Measurements from ENCODE around the gene IQCK.

Gene IQCK

GRCh38 chr16:19860166-19861041 is 142.3 kb downstream of the IQCK start:
- peak; percentile 53 for DNase-seq (ENCODE audit: low spot score)

- DNase-seq (ENCODE audit: low spot score), result no peak
Observed at GRCh38 chr16:19861133-19861532, 143.1 kb downstream of the IQCK start.

- DNase-seq (ENCODE audit: low spot score), result no peak
Observed at GRCh38 chr16:19861811-19862327, 143.8 kb downstream of the IQCK start.

GRCh38 chr16:19863990-19864389 is 145.9 kb downstream of the IQCK start:
- DNase-seq (ENCODE audit: low spot score), result no peak

GRCh38 chr16:19864566-19864965 is 146.5 kb downstream of the IQCK start:
- DNase-seq (ENCODE audit: low spot score), result no peak

- DNase-seq (ENCODE audit: low spot score), result no peak
Observed at GRCh38 chr16:19868421-19868820, 150.3 kb downstream of the IQCK start.

- DNase-seq (ENCODE audit: low spot score), result no peak
Observed at GRCh38 chr16:19871721-19872120, 153.7 kb downstream of the IQCK start.

- DNase-seq (ENCODE audit: low spot score), result no peak
Observed at GRCh38 chr16:19872179-19872863, 154.2 kb downstream of the IQCK start.

- no peak for DNase-seq (ENCODE audit: low spot score)
Observed at GRCh38 chr16:19872935-19873334, 154.9 kb downstream of the IQCK start.

GRCh38 chr16:19874026-19874425 is 156.0 kb downstream of the IQCK start:
- DNase-seq (ENCODE audit: low spot score), result no peak

GRCh38 chr16:19874851-19875546 is 156.9 kb downstream of the IQCK start:
- DNase-seq (ENCODE audit: low spot score), result no peak

- no peak for DNase-seq (ENCODE audit: low spot score)
Observed at GRCh38 chr16:19875900-19876299, 157.8 kb downstream of the IQCK start.

- DNase-seq (ENCODE audit: low spot score), result no peak
Observed at GRCh38 chr16:19876501-19877059, 158.5 kb downstream of the IQCK start.

- DNase-seq (ENCODE audit: low spot score), result no peak
Observed at GRCh38 chr16:19878757-19879156, 160.7 kb downstream of the IQCK start.

GRCh38 chr16:19879241-19879792 is 161.2 kb downstream of the IQCK start:
- no peak for DNase-seq (ENCODE audit: low spot score)

- DNase-seq (ENCODE audit: low spot score), result no peak
Observed at GRCh38 chr16:19881028-19881427, 163.0 kb downstream of the IQCK start.

GRCh38 chr16:19881783-19882182 is 163.7 kb downstream of the IQCK start:
- DNase-seq (ENCODE audit: low spot score), result no peak

- DNase-seq (ENCODE audit: low spot score), result no peak
Observed at GRCh38 chr16:19882186-19882585, 164.1 kb downstream of the IQCK start.

- no peak for DNase-seq (ENCODE audit: low spot score)
Observed at GRCh38 chr16:19882646-19883045, 164.6 kb downstream of the IQCK start.

- DNase-seq (ENCODE audit: low spot score), result no peak
Observed at GRCh38 chr16:19883296-19883965, 165.4 kb downstream of the IQCK start.

GRCh38 chr16:19883966-19884485 is 166.0 kb downstream of the IQCK start:
- no peak for DNase-seq (ENCODE audit: low spot score)
